ENCODE measurements around the gene DPF1.
"Not testable (repeated sequence)": the region's sequence is repeated elsewhere in the genome, so short reads cannot be mapped to it uniquely, and the experiment has no call there.

DNA sequence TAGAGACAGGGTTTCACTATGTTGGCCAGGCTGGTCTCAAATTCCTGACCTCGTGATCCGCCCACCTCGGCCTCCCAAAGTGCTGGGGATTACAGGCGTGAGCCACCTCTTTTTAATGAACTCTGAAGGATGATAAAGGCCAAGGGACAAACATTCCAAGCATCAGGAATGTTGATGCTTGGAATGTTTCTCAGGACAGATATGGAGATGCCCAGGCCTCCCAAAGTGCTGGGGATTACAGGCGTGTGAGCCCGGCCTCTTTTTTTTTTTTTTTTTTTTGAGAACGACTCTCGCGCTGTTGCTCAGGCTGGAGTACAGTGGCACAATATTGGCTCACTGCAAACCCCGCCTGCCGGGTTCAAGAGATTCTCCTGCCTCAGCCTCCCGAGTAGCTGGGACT, 37.9 kb upstream of the DPF1 start:
- TF ChIP-seq, protein P1, sequence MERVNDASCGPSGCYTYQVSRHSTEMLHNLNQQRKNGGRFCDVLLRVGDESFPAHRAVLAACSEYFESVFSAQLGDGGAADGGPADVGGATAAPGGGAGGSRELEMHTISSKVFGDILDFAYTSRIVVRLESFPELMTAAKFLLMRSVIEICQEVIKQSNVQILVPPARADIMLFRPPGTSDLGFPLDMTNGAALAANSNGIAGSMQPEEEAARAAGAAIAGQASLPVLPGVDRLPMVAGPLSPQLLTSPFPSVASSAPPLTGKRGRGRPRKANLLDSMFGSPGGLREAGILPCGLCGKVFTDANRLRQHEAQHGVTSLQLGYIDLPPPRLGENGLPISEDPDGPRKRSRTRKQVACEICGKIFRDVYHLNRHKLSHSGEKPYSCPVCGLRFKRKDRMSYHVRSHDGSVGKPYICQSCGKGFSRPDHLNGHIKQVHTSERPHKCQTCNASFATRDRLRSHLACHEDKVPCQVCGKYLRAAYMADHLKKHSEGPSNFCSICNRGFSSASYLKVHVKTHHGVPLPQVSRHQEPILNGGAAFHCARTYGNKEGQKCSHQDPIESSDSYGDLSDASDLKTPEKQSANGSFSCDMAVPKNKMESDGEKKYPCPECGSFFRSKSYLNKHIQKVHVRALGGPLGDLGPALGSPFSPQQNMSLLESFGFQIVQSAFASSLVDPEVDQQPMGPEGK (tag by site-specific recombination; IDR thresholded peaks at IDR 0.05) = not testable (repeated sequence)
- TF ChIP-seq, protein P2, sequence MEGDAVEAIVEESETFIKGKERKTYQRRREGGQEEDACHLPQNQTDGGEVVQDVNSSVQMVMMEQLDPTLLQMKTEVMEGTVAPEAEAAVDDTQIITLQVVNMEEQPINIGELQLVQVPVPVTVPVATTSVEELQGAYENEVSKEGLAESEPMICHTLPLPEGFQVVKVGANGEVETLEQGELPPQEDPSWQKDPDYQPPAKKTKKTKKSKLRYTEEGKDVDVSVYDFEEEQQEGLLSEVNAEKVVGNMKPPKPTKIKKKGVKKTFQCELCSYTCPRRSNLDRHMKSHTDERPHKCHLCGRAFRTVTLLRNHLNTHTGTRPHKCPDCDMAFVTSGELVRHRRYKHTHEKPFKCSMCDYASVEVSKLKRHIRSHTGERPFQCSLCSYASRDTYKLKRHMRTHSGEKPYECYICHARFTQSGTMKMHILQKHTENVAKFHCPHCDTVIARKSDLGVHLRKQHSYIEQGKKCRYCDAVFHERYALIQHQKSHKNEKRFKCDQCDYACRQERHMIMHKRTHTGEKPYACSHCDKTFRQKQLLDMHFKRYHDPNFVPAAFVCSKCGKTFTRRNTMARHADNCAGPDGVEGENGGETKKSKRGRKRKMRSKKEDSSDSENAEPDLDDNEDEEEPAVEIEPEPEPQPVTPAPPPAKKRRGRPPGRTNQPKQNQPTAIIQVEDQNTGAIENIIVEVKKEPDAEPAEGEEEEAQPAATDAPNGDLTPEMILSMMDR (tag by site-specific recombination; IDR thresholded peaks at IDR 0.05) = not testable (repeated sequence)
- TF ChIP-seq, protein P3, sequence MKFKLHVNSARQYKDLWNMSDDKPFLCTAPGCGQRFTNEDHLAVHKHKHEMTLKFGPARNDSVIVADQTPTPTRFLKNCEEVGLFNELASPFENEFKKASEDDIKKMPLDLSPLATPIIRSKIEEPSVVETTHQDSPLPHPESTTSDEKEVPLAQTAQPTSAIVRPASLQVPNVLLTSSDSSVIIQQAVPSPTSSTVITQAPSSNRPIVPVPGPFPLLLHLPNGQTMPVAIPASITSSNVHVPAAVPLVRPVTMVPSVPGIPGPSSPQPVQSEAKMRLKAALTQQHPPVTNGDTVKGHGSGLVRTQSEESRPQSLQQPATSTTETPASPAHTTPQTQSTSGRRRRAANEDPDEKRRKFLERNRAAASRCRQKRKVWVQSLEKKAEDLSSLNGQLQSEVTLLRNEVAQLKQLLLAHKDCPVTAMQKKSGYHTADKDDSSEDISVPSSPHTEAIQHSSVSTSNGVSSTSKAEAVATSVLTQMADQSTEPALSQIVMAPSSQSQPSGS (tag by site-specific recombination; IDR thresholded peaks at IDR 0.05; ENCODE audit: low read depth) = not testable (repeated sequence)
- TF ChIP-seq, protein P4, sequence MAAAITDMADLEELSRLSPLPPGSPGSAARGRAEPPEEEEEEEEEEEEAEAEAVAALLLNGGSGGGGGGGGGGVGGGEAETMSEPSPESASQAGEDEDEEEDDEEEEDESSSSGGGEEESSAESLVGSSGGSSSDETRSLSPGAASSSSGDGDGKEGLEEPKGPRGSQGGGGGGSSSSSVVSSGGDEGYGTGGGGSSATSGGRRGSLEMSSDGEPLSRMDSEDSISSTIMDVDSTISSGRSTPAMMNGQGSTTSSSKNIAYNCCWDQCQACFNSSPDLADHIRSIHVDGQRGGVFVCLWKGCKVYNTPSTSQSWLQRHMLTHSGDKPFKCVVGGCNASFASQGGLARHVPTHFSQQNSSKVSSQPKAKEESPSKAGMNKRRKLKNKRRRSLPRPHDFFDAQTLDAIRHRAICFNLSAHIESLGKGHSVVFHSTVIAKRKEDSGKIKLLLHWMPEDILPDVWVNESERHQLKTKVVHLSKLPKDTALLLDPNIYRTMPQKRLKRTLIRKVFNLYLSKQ (tag by site-specific recombination; IDR thresholded peaks at IDR 0.05; ENCODE audit: borderline replicate concordance) = not testable (repeated sequence)
- TF ChIP-seq, protein P5, sequence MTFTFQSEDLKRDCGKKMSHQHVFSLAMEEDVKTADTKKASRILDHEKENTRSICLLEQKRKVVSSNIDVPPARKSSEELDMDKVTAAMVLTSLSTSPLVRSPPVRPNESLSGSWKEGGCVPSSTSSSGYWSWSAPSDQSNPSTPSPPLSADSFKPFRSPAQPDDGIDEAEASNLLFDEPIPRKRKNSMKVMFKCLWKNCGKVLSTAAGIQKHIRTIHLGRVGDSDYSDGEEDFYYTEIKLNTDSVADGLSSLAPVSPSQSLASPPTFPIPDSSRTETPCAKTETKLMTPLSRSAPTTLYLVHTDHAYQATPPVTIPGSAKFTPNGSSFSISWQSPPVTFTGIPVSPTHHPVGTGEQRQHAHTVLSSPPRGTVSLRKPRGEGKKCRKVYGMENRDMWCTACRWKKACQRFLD (tag by site-specific recombination; IDR thresholded peaks at IDR 0.05) = not testable (repeated sequence)
- TF ChIP-seq, protein P6, sequence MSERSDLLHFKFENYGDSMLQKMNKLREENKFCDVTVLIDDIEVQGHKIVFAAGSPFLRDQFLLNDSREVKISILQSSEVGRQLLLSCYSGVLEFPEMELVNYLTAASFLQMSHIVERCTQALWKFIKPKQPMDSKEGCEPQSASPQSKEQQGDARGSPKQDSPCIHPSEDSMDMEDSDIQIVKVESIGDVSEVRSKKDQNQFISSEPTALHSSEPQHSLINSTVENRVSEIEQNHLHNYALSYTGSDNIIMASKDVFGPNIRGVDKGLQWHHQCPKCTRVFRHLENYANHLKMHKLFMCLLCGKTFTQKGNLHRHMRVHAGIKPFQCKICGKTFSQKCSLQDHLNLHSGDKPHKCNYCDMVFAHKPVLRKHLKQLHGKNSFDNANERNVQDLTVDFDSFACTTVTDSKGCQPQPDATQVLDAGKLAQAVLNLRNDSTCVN (tag by site-specific recombination; optimal IDR thresholded peaks at IDR 0.05) = not testable (repeated sequence)
- TF ChIP-seq ZNF121 (tag by site-specific recombination; IDR thresholded peaks at IDR 0.05); TCF7L2 (IDR thresholded peaks at IDR 0.05; ENCODE audit: borderline replicate concordance, low read depth, low read length); ZBTB7A (tag by site-specific recombination; IDR thresholded peaks at IDR 0.05; ENCODE audit: low read depth); SP2 (tag by site-specific recombination; IDR thresholded peaks at IDR 0.05); KLF10 (tag by site-specific recombination; IDR thresholded peaks at IDR 0.05); YY1 (tag by site-specific recombination; IDR thresholded peaks at IDR 0.05): not testable (repeated sequence)
- TF ChIP-seq, protein P7, sequence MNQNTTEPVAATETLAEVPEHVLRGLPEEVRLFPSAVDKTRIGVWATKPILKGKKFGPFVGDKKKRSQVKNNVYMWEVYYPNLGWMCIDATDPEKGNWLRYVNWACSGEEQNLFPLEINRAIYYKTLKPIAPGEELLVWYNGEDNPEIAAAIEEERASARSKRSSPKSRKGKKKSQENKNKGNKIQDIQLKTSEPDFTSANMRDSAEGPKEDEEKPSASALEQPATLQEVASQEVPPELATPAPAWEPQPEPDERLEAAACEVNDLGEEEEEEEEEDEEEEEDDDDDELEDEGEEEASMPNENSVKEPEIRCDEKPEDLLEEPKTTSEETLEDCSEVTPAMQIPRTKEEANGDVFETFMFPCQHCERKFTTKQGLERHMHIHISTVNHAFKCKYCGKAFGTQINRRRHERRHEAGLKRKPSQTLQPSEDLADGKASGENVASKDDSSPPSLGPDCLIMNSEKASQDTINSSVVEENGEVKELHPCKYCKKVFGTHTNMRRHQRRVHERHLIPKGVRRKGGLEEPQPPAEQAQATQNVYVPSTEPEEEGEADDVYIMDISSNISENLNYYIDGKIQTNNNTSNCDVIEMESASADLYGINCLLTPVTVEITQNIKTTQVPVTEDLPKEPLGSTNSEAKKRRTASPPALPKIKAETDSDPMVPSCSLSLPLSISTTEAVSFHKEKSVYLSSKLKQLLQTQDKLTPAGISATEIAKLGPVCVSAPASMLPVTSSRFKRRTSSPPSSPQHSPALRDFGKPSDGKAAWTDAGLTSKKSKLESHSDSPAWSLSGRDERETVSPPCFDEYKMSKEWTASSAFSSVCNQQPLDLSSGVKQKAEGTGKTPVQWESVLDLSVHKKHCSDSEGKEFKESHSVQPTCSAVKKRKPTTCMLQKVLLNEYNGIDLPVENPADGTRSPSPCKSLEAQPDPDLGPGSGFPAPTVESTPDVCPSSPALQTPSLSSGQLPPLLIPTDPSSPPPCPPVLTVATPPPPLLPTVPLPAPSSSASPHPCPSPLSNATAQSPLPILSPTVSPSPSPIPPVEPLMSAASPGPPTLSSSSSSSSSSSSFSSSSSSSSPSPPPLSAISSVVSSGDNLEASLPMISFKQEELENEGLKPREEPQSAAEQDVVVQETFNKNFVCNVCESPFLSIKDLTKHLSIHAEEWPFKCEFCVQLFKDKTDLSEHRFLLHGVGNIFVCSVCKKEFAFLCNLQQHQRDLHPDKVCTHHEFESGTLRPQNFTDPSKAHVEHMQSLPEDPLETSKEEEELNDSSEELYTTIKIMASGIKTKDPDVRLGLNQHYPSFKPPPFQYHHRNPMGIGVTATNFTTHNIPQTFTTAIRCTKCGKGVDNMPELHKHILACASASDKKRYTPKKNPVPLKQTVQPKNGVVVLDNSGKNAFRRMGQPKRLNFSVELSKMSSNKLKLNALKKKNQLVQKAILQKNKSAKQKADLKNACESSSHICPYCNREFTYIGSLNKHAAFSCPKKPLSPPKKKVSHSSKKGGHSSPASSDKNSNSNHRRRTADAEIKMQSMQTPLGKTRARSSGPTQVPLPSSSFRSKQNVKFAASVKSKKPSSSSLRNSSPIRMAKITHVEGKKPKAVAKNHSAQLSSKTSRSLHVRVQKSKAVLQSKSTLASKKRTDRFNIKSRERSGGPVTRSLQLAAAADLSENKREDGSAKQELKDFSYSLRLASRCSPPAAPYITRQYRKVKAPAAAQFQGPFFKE (tag by site-specific recombination; IDR thresholded peaks at IDR 0.05; ENCODE audit: borderline replicate concordance) = not testable (repeated sequence)
- TF ChIP-seq, protein P8, sequence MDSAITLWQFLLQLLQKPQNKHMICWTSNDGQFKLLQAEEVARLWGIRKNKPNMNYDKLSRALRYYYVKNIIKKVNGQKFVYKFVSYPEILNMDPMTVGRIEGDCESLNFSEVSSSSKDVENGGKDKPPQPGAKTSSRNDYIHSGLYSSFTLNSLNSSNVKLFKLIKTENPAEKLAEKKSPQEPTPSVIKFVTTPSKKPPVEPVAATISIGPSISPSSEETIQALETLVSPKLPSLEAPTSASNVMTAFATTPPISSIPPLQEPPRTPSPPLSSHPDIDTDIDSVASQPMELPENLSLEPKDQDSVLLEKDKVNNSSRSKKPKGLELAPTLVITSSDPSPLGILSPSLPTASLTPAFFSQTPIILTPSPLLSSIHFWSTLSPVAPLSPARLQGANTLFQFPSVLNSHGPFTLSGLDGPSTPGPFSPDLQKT (IDR thresholded peaks at IDR 0.05; ENCODE audit: borderline replicate concordance, low read depth, low read length) = not testable (repeated sequence)

Measured in HEK293 (cell line).